Ascending aorta (tissue), 2 donors: Measurements from ENCODE around the gene IGLL5. TPM values are rescaled to one million over a fixed set of nuclear protein-coding genes. Genes with fewer than 3 reads are reported as not detected.
A peak's percentile ranks its signal among the peaks of the same experiment; 100 is the strongest.

Source experiments
- DNase-seq, 2 donors: peaks; one replicate each; pipeline ENCODE4 v3.0.0-alpha.2; 2019; ENCODE audit warnings: low spot score in 2 of 2
- H3K27ac ChIP-seq, 2 donors: fragments of 200-600 bp; sonication (generic); one replicate each; pipeline ENCODE4 v1.5.1; 2016 to 2017; ENCODE audit warnings: mild to moderate bottlenecking in 1 of 2
- H3K27me3 ChIP-seq: fragments of 200-600 bp; sonication (generic); one replicate; pipeline ENCODE4 v1.5.1; 2017
- H3K36me3 ChIP-seq, 2 donors: fragments of 200-600 bp; sonication (generic); one replicate each; pipeline ENCODE4 v1.5.1; 2016
- H3K4me1 ChIP-seq, 2 donors: fragments of 200-600 bp; sonication (generic); one replicate each; pipeline ENCODE4 v1.5.1; 2016 to 2017; ENCODE audit warnings: mild to moderate bottlenecking in 1 of 2
- H3K4me3 ChIP-seq, 2 donors: fragments of 200-600 bp; sonication (generic); one replicate each; pipeline ENCODE4 v1.5.1; 2016 to 2017; ENCODE audit warnings: mild to moderate bottlenecking in 1 of 2
- H3K9me3 ChIP-seq, 2 donors: fragments of 200-600 bp; sonication (generic); one replicate each; pipeline ENCODE4 v1.5.1; 2016
- CTCF ChIP-seq, 3 experiments: fragments of 200-600 bp in 2 of 3; fragments of 450-650 bp in 1 of 3; sonication (generic) in 2 of 3; IDR thresholded peaks; one replicate each; pipeline ENCODE4 v1.5.1; 2016 to 2019; ENCODE audit warnings: antibody characterized with exemption in 3 of 3, mild to moderate bottlenecking in 1 of 3, moderate library complexity in 1 of 3
- intact Hi-C: fragments of 100-400 bp; cut with DNase I; formaldehyde crosslinking; loops from one replicate; pipeline ENCODE4 v1.15.1; 2023
- total RNA-seq: library from RNA; depleted of rRNA; stranded (reverse); fragments of >200 nt; gene quantifications from one replicate; pipeline ENCODE4 v1.1.0, GENCODE V29; 2016

Gene IGLL5
- 2.3 TPM for total RNA-seq

DNA sequence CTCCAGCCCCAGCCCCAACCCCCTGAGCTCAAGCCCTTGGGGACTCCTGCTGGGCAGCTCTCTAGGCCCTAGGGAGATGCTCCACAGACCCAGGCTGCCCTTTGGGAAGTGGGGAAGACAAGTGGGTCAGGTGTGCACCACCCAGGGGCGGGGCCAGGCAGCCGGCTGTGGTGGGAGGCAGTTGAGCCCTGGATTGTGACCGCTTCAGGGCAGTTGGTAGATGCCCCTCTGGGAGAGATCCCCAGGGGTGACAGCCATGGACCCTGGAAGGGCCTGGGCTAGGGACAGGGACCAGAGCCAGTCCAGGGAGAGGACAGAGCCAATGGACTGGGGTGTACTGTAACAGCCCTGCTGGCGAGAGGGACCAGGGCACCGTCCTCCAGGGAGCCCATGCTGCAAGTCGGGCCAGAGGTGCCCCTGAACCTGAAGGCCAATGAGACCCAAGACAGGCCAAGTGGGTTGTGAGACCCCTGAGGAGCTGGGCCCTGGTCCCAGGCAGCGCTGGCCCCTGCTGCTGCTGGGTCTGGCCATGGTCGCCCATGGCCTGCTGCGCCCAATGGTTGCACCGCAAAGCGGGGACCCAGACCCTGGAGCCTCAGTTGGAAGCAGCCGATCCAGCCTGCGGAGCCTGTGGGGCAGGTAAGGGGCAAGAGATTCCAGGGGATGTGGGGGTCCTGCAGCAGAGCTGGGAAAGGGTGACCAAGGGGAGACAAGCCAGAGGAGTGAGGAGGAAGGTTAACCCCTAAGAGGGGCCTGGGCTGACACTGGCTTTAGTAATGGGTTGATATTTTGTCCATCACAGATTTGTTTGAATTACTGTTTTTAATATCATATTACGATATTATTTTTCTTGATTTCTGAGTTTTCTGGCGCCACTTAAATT is at the start of gene IGLL5:
Gene IGLL5 (plus strand): TSS at position 196 of the 883 bp plus-strand sequence. CDS start 238 bp downstream, at position 434.
- intact Hi-C loops: no loop called here
- TF ChIP-seq CTCF (IDR thresholded peaks at IDR 0.05): no peak

GRCh38 chr22:22838148-22838786 is 49.3 kb upstream of the IGLL5 start:
- no peak for TF ChIP-seq CTCF (IDR thresholded peaks at IDR 0.05)
- no peaks in the 10 kb centered on the region for H3K27me3 ChIP-seq
- intact Hi-C loops: no loop called here
- no peak overlapping the region for H3K27ac ChIP-seq
- H3K4me1 ChIP-seq: no peaks in the 10 kb centered on the region
- H3K4me3 ChIP-seq: no peak overlapping the region
- no peaks in the 10 kb centered on the region for H3K36me3 ChIP-seq
- H3K9me3 ChIP-seq: no peaks in the 10 kb centered on the region
- DNase-seq: no peak

More for the DNA sequence above, at the start of gene IGLL5:
- H3K27me3 ChIP-seq: no peaks in the 10 kb centered on the region
- H3K4me3 ChIP-seq: no peak within 1 kb of the TSS
- H3K36me3 ChIP-seq: no peaks in the 10 kb centered on the region
- H3K27ac ChIP-seq: no peak within 1 kb of the TSS
- peak in 1 of 2 donors; percentile 37 for DNase-seq
- no peaks in the 10 kb centered on the region for H3K9me3 ChIP-seq
- H3K4me1 ChIP-seq: no peaks in the 10 kb centered on the region

DNA sequence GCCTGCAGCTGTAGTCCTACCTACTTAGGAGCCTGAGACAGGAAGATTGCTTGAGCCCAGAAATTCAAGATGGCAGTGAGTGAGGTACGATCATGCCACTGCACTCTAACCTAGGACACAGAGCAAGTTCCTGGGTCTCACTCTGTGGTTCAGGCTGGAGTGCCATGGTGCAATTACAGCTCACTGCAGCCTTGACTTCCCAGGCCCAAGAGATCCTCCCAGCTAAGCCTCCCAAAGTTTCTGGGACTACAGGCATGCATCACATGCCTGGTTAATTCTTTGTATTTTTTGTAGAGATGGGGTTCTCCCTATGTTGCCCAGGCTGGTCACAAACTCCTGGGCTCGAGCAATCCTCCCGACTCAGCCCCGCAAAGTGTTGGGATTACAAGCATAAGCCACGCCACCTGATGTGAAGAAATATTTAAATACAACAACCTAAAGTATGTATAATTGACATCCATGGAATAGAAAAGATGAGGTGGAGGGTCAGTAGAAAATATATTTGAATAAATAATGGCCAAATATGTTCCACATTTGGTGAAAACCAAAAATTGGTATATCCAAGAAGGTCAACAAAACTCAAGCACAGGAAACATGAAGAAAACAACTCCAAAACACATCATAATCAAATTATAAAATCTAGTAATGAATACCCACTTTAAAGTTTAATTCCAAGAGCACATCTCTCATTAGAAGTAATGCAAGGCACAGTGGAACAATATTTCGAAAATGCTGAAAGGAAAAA is 47.9 kb upstream of the IGLL5 start:
- no peaks in the 10 kb centered on the region for H3K27me3 ChIP-seq
- H3K36me3 ChIP-seq: no peaks in the 10 kb centered on the region
- no peak for DNase-seq
- intact Hi-C loops: no loop called here
- no peaks in the 10 kb centered on the region for H3K4me1 ChIP-seq
- TF ChIP-seq CTCF (IDR thresholded peaks at IDR 0.05): no peak
- H3K27ac ChIP-seq: no peak overlapping the region
- no peaks in the 10 kb centered on the region for H3K9me3 ChIP-seq
- no peak overlapping the region for H3K4me3 ChIP-seq

DNA sequence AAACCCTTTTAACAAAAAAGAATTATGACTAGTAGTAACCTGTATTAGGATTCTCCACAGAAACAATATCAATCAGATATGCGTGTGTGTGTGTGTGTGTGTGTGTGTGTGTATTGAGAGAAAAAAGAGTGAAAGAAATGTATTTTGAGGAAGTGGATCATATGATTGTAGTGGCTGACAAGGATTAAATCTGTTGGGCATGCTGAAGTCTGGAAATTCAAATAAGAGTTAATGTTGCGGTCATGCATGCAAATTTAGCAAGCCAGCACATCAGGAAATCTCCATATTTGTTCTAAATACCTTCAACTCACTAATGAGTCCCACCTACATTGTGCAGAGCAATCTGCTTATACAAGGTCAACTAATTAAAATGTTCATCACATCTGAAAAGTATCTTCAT is 46.8 kb upstream of the IGLL5 start:
- Histone ChIP-seq H3K27ac (no peak overlapping the region), H3K4me3 (no peak overlapping the region), H3K27me3 (no peaks in the 10 kb centered on the region), H3K4me1 (no peaks in the 10 kb centered on the region), H3K9me3 (no peaks in the 10 kb centered on the region), H3K36me3 (no peaks in the 10 kb centered on the region)
- intact Hi-C loops: no loop called here
- no peak for DNase-seq
- TF ChIP-seq CTCF (IDR thresholded peaks at IDR 0.05): no peak

- Histone ChIP-seq H3K36me3 (no peaks in the 10 kb centered on the region), H3K9me3 (no peaks in the 10 kb centered on the region), H3K27me3 (no peaks in the 10 kb centered on the region), H3K4me1 (no peaks in the 10 kb centered on the region), H3K4me3 (no peak overlapping the region), H3K27ac (no peak overlapping the region)
- no peak for DNase-seq
- intact Hi-C loops: no loop called here
- TF ChIP-seq CTCF (IDR thresholded peaks at IDR 0.05): no peak
Observed at GRCh38 chr22:22841598-22841997, 46.0 kb upstream of the IGLL5 start.
